ENCODE data around the gene RNF25.

DNA sequence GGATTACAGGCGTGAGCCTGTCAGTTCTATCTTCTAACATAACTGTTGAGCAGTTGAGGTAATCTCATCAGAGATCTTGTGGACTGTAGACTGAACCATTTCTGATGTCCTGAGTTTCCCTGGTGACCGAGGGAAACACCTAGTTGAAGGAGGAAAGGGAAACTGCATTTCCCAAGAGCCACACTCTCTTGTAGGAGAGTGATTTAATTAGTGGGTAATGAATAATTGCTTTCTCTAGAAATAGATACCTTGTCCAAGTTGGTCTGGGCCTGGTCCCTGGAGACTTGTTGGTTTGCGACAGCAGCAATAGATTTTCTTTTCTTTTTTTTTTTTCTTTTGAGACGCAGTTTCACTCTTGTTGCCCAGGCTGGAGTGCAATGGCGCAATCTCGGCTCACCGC is 46.3 kb upstream of the RNF25 start:
- TF ChIP-seq, protein P1, sequence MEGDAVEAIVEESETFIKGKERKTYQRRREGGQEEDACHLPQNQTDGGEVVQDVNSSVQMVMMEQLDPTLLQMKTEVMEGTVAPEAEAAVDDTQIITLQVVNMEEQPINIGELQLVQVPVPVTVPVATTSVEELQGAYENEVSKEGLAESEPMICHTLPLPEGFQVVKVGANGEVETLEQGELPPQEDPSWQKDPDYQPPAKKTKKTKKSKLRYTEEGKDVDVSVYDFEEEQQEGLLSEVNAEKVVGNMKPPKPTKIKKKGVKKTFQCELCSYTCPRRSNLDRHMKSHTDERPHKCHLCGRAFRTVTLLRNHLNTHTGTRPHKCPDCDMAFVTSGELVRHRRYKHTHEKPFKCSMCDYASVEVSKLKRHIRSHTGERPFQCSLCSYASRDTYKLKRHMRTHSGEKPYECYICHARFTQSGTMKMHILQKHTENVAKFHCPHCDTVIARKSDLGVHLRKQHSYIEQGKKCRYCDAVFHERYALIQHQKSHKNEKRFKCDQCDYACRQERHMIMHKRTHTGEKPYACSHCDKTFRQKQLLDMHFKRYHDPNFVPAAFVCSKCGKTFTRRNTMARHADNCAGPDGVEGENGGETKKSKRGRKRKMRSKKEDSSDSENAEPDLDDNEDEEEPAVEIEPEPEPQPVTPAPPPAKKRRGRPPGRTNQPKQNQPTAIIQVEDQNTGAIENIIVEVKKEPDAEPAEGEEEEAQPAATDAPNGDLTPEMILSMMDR (IDR thresholded peaks at IDR 0.05) = no peak
- TF ChIP-seq POLR2A (IDR thresholded peaks at IDR 0.05) = no peak
